NCI-H2227 (cell line): Measurements from ENCODE around the gene GGCT.
"Not testable (repeated sequence)": the region's sequence is repeated elsewhere in the genome, so short reads cannot be mapped to it uniquely, and the experiment has no call there.

Source experiments
- DNase-seq: peaks from one replicate; lab custom pipeline; 2025; ENCODE audit not compliant: unreplicated experiment; lab: John Stamatoyannopoulos, UW

Gene GGCT

GRCh38 chr7:30504301-30505173 is at the start of gene GGCT:
Gene GGCT, minus strand, starts transcription at chr7:30504829. Its CDS starts 120 bp downstream, at chr7:30504709.
- peak; percentile 97 for DNase-seq

GRCh38 chr7:30553546-30553945 is 48.9 kb upstream of the GGCT start:
- no peak for DNase-seq

GRCh38 chr7:30553141-30553540 is 48.5 kb upstream of the GGCT start:
- no peak for DNase-seq

GRCh38 chr7:30552330-30552729 is 47.7 kb upstream of the GGCT start:
- DNase-seq: no peak

GRCh38 chr7:30549931-30550493 is 45.4 kb upstream of the GGCT start:
- no peak for DNase-seq

GRCh38 chr7:30548845-30549244 is 44.2 kb upstream of the GGCT start:
- peak; percentile 82 for DNase-seq

GRCh38 chr7:30546596-30546995 is 42.0 kb upstream of the GGCT start:
- no peak for DNase-seq

- peak; percentile 32 for DNase-seq
These were observed 41.3 kb upstream of the GGCT start for GRCh38 chr7:30545791-30546555.

- DNase-seq: no peak
These were observed 39.3 kb upstream of the GGCT start for GRCh38 chr7:30543813-30544525.

- not testable (repeated sequence) for DNase-seq
These were observed 38.5 kb upstream of the GGCT start for GRCh38 chr7:30543115-30543514.

GRCh38 chr7:30533886-30534285 is 29.3 kb upstream of the GGCT start:
- DNase-seq: no peak

GRCh38 chr7:30531286-30531685 is 26.7 kb upstream of the GGCT start:
- no peak for DNase-seq

GRCh38 chr7:30530373-30530772 is 25.7 kb upstream of the GGCT start:
- no peak for DNase-seq

GRCh38 chr7:30528779-30529178 is 24.1 kb upstream of the GGCT start:
- DNase-seq: no peak

GRCh38 chr7:30527297-30527696 is 22.7 kb upstream of the GGCT start:
- DNase-seq: not testable (repeated sequence)

- DNase-seq: no peak
These were observed 21.5 kb upstream of the GGCT start for GRCh38 chr7:30526163-30526562.

GRCh38 chr7:30525429-30525828 is 20.8 kb upstream of the GGCT start:
- DNase-seq: no peak

GRCh38 chr7:30524545-30524944 is 19.9 kb upstream of the GGCT start:
- no peak for DNase-seq

GRCh38 chr7:30523466-30523865 is 18.8 kb upstream of the GGCT start:
- no peak for DNase-seq

GRCh38 chr7:30522159-30522558 is 17.5 kb upstream of the GGCT start:
- no peak for DNase-seq

GRCh38 chr7:30521532-30521931 is 16.9 kb upstream of the GGCT start:
- DNase-seq: no peak
